OCI-LY7 (cell line): ENCODE results near the gene CYP46A1.

Source experiments
- EZH2phosphoT487 ChIP-seq: fragments of 200-600 bp; sonication (generic); IDR thresholded peaks from 2 replicates; pipeline ENCODE4 v1.6.1; 2018; ENCODE audit warnings: low read depth, borderline replicate concordance, mild to moderate bottlenecking, mixed run types, antibody characterized with exemption, low read length, moderate library complexity, mixed read lengths
- TF ChIP-seq, protein P1 (sequence below): fragments of 200-600 bp; sonication (generic); conservative IDR thresholded peaks from 2 replicates; pipeline ENCODE4 v1.5.1; 2014; ENCODE audit warnings: mild to moderate bottlenecking, antibody characterized with exemption, low read length, moderate library complexity, mixed read lengths

DNA sequence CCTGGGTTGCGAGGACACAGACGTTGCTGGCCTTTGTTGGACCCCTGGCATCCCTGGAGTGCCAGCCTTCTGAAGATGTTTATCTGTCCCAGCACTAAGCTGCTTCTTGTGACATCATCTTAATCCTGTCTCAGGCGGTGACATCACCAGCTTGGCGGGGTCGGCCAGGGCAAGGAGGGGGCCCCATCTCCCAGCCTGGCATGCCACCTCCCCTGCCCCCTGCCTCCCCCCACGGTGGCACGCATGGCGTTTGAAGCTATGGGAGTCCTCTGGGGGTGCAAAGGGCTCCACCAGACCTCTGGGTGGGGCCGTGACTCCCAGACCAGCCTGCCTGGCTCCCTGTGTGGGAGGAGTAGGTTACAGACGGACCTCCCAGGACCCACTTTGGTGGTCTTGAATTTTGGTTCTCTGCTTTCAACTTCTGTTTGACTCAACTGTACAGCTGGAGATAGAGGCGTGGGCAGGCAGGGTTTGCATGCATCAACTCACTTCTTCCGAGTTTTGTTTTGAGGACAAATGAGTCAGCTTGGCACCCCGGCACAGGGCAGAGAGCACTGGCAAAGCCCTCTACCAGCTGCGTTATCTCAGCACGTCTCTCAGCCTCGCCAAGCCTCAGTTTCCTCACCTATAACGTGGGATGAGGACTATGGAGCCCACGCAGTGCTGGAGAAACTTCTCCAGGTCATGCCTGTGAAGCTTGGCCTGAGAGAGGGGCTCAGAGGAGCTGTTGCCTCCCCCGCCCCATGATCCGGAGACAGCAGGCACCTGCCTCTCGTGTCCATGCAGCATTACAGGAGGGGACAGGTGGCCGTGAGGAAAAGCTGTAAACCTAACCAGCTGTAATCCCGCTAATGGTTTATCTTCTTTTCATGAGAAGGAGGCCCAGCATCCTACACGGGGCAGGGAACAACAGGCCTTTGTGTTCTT is 70.3 kb downstream of the CYP46A1 start:
- TF ChIP-seq, protein P1, sequence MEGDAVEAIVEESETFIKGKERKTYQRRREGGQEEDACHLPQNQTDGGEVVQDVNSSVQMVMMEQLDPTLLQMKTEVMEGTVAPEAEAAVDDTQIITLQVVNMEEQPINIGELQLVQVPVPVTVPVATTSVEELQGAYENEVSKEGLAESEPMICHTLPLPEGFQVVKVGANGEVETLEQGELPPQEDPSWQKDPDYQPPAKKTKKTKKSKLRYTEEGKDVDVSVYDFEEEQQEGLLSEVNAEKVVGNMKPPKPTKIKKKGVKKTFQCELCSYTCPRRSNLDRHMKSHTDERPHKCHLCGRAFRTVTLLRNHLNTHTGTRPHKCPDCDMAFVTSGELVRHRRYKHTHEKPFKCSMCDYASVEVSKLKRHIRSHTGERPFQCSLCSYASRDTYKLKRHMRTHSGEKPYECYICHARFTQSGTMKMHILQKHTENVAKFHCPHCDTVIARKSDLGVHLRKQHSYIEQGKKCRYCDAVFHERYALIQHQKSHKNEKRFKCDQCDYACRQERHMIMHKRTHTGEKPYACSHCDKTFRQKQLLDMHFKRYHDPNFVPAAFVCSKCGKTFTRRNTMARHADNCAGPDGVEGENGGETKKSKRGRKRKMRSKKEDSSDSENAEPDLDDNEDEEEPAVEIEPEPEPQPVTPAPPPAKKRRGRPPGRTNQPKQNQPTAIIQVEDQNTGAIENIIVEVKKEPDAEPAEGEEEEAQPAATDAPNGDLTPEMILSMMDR = no peak
- TF ChIP-seq EZH2phosphoT487 = no peak
